DOHH2 (cell line): ENCODE results near the gene NEK4.

Experiments used
- EZH2phosphoT487 ChIP-seq: fragments of 200-600 bp; sonication (generic); IDR thresholded peaks from 2 replicates; pipeline ENCODE4 v1.6.1; 2017; ENCODE audit warnings: borderline replicate concordance, mild to moderate bottlenecking, antibody characterized with exemption, low read length, moderate library complexity, mixed read lengths
- TF ChIP-seq, protein P1 (sequence below): fragments of 200-600 bp; sonication (generic); IDR thresholded peaks from one replicate; pipeline ENCODE4 v1.5.1; 2014; ENCODE audit warnings: antibody characterized with exemption, mild to moderate bottlenecking, low read depth, low read length; ENCODE audit not compliant: poor library complexity, severe bottlenecking

DNA sequence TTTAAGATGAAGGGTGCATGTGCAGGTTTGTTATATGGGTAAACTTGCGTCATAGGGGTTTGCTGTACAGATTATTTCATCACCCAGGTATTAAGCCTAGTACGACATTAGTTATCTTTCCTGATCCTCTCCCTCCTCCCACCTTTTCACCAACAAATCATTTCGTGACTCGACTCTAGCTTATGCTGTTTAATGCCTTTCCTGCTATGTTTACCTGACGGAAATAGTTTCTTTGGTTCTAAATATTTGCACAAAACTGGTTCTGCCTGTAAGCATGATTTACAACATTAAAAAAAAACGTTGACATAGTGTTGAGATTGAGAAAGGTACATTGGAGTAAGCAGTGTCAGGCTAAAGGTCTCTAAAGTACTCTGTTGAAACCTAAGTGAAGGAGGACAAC, 82.5 kb downstream of the NEK4 start:
- TF ChIP-seq, protein P1, sequence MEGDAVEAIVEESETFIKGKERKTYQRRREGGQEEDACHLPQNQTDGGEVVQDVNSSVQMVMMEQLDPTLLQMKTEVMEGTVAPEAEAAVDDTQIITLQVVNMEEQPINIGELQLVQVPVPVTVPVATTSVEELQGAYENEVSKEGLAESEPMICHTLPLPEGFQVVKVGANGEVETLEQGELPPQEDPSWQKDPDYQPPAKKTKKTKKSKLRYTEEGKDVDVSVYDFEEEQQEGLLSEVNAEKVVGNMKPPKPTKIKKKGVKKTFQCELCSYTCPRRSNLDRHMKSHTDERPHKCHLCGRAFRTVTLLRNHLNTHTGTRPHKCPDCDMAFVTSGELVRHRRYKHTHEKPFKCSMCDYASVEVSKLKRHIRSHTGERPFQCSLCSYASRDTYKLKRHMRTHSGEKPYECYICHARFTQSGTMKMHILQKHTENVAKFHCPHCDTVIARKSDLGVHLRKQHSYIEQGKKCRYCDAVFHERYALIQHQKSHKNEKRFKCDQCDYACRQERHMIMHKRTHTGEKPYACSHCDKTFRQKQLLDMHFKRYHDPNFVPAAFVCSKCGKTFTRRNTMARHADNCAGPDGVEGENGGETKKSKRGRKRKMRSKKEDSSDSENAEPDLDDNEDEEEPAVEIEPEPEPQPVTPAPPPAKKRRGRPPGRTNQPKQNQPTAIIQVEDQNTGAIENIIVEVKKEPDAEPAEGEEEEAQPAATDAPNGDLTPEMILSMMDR: no peak
- no peak for TF ChIP-seq EZH2phosphoT487
